Ecto neural progenitor cell (in vitro differentiated cells): ENCODE results near the gene TAGLN2.

Experiments used
- DNase-seq: peaks from one replicate; pipeline ENCODE4 v3.0.0-alpha.2; 2018; ENCODE audit warnings: low spot score

TAGLN2 gene

DNA sequence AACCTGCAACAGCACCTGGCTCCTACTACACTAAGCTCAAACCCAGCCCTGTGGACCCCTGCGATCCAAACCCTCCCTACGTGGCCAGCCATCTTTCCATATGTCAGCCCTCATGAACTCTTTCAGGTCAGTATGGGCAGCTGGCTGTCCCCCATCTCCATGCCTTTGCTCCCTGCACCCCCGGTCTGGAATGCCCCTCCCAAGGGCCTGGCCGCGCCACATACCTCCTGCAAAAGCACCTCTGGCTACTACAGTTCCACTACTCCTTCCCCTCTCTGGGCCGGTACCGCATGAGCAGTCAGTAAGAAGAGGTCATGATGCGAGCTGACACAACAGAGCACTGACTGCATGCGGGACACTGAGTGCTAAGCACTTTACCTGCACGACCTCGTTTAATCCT is 10.0 kb upstream of the TAGLN2 start:
- no peak for DNase-seq

DNA sequence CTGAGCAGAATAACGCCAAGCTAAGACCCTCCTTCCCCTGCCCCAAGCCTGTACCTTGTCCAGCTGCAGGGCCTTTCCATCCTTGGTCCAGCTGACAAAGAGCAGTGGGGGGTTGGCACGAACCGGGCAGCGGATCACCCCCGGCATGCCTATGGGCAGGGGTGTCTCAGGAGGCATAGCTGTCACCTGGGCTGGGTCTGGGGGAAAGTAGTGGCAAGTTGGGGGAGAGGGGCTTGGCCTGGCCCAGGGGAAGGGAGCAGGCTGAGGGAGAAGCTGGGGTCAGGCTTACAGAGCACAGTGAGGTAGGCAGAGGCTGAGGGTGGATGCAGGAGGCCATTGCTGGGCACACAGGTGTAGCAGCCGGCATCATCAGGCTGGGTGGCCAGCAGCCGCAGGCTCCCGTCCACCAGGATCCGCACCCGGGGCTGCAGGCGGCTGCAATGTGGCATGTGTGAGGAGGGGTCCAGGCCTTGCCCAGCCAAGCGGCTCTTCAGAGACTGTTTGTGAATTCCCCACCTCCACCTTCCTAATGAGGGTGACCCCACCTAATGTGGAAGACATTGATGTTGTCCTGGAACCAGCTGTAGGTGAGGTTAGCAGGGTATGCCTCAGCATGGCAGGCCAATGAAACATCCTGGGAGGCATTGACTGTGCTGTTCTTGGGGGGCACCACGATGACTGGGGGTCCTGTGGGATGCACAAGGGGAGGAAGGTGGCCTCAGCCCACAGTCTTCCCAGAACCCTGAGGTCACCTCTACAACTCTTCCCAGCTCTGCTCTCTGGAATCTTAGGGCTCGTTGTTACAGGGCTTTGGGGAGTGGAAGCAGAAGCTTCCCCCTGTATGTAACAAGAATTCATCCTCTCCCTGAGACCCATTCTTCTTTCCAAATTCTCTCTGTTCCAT is 9.1 kb upstream of the TAGLN2 start:
- no peak for DNase-seq

DNA sequence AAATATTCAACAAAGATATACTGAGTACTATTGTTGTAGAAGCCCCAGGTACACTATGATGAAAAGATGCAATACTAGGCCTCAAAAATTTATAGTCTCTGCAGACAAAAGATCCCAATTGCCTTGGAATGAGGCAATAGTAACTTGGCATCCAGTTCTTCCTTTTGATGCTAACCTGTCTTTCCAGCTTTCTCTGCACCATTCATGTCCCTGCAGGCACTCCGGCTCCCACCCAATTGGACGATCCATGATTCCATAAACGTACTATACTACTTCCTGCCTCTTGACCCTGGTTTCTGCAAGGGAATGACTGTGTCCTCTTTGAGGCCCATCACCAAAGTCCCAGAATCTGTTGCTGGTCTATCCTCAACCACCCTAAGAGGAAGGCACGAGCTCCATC is 8.0 kb upstream of the TAGLN2 start:
- no peak for DNase-seq

DNA sequence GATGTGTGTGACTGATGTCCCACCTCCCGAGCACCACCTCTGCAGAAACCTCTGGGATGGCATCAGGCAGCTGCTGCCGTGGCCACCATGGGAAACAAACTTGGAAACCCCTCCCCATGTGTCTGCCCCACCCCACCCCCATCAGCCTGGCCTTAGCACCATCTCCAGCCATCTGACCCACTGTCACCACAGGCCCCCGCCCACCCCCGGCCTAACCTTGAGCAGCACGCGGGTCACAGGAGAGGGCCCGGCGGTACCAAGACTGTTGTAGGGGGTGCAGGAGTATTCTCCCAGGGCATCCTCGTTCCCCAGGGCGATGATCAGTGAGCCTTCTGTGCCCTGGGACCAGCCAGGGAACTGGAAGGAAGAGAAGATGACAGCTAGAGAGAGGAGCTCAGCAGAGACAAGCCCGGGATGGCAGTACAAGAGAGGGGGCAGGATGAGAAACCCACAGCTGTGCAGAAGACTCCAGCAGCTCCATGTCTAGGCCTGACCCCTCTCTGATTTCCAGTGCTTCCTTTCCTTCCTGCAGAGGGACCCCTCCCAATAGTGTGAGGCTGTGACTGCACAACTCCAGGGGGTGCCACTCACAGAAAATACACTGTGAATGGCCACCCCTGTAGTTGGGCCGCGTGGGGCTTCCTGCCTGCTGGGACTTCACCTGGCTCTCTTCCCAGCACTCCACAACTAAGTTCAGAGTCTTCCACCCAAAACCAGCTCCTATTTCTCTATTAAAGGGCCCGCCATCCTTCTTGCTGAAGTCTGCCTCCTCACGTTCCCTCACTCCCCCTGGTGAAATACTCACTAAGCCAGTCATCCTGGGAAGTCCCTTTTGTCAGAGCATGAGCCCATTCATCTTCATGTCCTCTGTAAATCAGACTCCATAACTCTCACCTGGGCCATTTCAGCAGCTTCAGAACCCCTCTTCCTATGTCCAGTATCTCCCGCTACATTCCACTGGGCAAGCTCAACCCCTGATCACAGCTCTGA is 7.3 kb upstream of the TAGLN2 start:
- DNase-seq, result no peak

DNA sequence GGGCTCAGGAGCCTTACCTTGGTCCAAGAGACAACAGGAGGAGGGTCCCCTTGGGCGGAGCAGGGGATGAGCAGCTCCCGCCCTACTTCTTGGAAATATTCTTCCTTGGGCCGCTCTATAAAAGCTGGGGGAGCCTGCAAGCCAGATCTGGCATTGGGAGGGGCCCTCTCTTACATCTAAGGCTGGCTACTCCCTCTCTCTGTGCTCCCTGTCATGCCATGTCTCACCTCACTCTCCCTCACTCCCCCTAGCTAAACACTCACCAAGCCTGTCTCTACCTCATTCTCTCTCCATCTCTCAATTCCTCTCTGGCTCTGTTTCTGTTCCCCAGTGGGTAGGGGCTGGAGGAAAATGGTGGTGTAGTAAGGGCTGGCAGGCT is 6.5 kb upstream of the TAGLN2 start:
- no peak for DNase-seq

DNA sequence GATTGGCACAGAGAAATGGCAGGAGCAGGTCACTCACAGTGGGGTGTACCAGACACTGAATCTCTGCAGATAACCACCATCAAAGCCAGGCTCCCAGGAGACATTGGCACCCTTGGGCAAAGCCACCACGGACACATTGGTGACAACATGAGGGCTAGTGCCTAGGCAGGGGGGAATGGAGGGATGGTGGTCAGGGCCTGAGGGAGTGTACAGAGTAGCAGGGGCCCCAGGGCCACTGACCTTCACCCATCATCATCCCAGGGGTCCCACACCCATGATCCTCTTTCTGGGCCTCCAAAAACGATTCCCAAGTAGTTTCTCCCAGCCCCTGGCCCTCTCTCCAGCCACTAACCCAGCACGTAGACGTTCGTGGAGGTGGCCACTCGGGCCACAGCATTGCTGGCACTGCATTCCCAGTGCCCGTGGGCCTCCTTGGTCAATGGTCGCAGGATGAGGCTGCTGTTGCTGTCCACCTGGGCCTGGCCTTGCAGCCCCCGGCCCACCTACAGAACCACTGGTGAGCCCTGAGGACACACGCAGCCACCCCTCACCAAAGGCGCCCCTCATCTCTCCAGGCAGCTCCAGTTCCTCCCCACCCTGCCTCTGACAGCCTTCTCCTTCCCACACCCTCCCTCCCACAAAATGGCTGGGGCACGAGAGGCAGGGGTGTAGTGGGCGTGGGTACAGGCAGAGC is 5.9 kb upstream of the TAGLN2 start:
- no peak for DNase-seq

DNA sequence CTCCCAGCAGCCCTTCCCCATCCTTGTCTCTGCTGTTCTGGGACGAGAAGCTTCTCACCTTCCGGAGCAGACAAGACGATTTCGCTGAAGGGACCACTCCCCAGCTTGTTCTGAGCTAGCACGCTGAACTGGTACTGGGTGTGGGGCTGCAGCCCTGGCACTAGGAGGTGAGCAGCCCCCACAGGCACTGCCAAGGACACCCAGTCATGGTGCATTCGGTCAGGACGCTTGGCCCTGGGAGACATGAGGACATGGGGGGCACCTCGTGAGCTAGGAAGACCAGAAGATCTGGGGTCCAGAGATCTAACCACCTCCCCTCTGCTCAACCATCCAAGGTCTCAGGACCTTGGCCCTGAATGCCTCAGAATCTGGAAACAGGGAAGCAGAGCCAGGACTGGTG is 5.3 kb upstream of the TAGLN2 start:
- no peak for DNase-seq

DNA sequence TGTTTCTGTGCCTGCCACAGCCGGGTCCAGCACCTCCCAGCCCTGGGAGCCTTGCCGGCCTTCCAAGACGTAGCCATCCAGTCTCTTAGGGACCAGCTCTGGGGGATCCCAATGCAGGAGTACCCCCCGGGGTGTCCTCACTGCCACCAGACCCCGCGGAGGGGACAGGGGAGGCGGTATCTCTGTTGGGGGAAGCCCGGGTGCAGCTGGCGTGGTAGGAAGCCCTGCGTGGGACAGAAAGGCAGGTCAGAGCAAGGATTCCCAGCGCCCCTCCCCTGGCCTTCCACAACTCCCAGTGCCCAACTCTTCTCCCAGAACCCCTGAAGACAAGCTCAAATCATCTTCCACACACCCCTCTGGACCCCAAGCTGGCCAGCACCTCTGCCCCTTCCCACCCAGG is 4.9 kb upstream of the TAGLN2 start:
- no peak for DNase-seq

DNA sequence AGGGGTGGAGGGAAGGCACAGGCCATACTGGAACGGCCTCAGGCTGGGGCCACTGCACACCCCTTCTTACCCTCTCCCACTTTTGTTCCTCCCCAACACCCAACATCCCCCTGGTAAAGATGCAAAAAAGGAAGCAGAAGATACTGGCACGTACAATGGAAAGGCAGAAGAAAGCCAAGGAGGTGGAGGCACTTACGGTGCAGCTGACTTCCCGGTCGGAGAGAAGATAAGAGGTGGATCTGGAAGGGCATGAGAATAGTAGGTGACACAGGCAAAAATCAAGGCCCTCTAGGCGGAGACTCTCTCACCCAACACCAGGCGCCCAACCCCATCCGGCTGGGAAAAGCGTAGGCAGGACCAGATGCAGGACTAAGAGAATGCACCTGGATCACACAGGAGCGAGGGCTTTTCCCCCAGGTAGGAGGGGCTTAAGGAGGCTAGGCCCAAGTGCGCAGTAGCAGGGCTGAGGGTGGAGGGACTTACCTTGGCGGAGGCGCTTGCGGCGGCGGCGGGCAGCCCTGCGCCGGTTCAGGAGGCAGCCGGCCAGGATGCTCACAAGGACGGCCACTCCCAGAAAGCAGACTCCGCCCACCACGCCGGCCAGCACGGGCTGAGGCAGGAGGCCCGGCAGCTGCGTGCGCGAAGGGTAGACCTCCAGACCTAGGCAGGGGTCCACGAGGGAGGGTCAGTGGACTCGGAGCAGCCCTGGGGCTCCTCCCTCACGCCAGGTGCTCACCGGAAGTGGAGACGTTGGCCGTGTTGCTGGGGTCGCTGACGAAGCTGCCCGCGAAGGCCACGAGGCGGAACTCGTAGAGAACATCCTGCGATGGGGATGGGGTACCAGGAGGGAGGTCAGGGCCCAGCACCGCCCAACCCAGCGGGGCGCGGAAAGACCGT is 4.1 kb upstream of the TAGLN2 start:
- peak; percentile 76 for DNase-seq

DNA sequence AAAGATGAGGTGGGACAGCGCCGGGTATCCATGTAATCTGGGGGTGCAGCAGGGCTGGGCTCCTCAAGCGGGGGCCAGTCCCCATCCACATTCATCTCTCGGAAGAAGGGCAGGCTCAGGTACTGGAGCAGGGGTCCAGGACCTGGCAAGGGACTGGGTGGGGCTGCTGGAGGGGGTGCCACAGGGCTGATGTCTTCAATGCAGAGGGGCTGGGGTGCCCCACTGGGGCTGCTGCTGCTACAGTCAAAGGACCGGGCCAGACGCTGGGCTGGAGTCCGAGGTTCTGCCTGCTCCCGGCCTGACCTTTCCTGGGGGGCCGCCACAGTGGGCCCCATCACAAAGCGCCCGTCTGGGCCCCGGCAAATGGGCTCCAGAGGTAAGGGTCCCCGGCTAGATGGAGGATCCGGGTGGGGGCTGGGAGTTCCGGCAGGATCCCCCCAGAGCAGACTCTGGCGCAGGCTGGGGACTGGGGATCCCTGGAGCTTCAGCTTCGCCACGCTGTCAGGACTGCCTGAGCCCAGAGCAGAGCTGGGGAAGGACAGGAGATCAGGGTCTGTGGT is 3.3 kb upstream of the TAGLN2 start:
- no peak for DNase-seq

DNA sequence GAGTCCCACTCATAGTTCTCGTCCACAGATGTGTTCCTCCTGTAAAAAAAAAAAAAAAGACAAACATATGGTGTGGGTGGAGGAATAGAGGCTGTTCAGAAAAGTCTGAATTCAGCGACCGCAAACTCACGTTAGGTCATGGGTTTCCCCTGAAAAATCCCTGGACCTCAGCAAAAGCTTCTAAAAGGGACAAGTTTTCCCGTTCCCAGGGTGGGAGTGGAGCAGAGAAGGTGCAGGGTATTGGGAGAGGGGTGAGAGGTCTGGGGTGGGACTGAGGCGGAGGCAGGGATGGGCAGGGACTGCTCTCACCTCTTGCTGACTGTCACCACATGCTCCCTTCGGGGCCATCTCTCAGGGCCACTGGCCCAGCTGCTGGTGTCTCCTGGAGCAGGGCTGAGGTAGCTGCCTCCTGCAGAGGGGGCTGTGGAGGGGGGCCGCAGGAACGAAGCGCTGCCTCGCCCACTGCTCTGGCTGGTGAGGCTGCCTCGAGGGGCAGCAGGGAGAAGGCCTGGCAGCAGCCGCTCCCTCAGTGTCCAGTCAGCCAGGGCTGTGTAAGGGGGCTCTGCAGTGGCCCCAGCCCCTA is 2.6 kb upstream of the TAGLN2 start:
- no peak for DNase-seq

DNA sequence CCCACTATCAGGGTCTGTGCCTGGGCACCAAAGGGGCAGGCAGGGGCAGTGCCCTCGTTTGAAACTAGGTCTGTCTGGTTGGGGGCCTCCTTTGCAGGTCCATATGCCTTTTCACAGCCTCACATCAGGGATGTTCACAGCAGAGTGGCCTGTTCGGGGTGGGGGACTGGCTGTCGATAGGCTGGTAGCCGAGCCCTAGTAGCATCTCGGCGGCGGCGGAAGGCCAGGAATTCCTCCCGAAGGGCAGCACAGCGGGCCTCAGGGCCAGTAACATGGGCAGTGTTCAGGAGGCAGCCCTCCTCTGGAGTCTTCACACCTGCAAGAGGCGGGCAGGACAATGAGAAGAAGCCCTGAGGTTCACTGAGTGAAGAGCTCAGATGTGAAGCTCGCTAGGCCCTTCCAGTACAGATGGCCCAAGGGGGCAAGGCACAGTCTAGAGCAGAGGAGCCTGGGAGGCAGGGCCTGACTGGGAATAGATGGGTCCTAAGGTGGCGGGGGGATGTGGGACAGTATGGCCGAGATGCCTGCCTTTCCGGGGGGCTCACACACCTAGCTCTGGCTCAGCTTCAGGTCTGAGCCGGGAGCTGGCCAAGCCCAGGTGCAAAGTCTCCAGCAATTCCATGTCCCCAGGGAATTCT is 2.0 kb upstream of the TAGLN2 start:
- DNase-seq, result no peak

DNA sequence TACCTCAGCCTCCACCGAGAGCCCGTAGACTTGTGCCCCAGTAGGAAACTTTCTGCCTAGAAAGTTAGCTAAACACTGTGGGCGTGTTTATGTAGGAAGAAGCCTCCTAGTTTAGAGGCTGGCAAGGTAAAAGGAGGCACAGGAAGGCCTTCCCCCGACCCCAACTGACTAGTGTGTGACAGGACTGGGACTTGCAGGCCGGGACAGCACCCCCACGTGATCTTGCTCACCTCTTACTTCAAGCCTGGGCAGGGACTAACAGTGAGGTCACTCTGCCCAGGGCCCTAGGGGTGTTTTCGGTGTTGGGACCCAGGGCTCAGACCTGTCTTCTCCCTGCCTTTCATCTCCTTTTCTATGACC is 392 bp upstream of the TAGLN2 start:
- no peak for DNase-seq

DNA sequence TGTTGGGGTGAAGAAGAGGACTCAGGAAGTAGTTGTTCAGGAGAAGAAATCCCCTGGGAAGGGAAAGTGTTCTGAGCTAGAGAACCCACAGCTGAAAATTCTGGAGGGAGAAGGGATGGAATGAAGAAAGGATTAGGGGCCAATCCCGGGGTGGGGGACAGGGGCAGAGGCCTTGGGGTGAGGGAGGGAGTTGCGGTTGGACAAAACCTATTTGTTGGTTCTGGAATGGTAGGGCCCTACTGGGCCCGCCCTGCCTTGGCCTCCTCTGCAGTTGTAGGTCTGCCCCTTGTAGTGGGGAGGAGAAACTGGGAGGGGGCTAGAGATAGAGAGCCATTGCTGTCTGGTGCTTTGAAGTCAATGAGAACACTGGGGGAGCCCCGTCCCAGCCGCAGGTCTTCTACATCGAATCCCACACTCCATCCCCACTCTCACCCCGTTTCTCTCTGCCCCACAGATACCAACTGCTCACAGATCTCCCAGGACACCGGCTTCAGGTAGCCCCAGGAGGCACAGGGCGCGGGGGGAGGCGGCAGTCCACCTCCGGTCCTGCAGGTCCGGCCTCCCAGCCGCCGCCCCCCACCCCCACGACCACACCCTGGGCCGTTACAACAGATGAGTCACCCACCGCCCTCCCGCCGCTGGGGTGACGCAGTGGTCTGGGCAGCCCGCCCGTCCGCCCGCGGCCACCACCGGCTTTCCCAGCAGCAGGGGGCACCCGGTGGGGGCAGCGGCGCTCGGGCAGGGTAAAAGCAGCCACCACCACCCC is 1.1 kb downstream of the TAGLN2 start:
- DNase-seq, result no peak

DNA sequence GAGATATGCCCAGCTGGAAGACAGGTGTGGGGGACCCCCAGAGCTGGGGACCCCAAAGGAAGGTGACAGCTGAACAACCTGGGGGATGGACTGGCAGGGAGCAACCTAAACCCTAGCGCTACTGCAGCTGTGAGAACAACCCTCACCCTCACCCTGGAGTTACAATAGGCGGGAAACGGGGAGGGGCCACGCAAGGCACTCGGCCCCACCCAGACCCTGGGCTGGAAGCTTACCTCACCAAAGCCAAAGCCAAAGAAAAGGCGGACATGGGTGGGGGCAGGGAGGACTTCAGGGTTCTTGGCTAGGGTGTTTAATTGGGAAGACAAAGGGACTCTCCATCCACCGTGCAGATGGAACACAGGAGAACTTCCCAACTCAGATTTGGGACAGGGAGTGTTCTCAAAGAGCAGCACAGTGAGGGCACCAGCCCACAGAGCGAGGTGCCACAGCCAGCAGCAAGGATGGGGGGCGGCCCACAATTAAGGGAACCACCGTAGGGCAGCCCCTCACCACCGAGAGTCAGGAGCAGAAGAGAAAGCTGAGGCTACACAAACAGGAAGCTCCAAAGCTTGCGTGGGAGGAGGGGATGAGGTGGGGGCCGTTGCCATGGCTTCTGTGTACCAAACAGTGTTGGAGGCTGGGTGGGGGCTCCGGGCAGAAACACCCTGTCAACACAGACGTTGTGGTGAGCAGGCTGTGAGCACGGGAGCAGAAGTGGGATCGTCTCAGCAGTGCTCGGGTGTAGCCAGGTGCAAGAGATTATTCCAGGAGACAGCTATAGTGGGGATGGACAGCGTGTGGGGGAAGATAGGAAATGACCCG is 1.9 kb downstream of the TAGLN2 start:
- no peak for DNase-seq

DNA sequence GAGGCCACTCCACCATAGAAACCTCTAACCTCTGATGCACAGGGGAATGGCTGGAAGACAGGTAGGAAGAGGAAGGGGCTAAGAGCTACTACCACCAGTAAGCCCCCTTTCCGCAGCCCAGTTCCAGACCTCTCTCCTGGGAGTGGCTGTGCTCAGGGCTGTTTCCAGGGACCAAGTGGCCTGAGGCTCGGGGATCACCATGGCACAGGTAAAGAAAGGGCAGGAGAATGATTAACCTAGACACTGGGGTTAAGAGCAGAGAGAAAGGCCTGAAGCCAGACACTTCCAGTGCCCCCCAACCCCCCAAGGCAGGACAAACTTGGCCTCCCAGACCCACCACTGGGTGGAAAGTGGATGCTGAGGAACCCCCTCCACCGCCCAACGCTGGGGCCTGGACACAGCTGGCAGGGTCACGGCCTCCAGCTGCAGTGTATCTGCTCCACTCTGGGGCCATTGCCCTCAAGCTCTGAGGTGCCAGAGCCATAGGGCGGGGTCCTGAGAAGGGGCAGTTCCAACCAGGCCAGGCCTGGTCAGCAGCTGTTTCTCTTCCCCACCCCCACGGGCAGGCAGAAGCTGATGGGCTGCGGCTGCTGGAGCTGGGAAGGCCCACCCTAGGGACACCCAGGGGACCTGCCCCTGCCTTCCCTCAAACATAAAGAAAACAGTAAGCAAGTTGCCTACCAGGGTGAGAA is 2.6 kb downstream of the TAGLN2 start:
- DNase-seq, result no peak

DNA sequence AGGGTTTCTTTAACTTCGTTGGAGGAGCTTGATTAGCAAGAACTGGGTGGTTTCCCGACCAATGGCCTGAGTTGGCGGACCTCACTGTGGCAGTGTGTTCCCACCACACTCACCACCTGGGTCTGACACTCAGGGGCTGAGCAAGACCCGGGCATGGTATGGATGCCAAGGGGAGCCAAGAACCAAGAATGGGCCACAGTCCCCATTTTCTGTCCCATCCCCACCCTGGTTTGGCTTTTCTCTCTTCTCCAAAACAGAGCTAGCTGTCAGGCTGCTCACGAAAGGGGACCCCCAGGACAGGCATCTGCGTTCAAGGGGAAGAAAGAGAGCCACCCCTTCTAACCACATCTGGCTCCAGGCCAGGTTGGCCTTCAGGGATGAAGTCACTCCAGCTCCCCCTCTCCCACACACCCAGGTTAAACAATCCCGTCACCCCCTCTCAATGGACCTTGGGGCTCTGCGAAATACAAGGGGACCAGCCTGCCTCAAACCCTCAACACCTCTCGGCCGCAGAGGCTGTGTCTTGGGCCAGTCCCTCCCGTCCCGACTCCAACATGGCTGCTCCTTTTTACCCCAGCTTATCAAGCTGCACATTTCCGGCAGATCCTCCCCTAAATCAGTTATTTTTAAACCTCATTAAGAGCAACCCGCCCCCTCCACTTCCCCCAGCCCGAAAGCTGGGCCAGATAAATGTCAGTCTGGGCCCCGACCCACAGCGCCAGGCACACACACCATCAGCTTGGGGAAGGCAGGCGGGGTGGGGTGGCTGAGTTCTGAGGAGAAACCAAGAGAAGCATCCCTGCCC is 3.4 kb downstream of the TAGLN2 start:
- DNase-seq, result no peak
